ENCODE data around the gene IL17RA. TPM values are rescaled to one million over a fixed set of nuclear protein-coding genes. Genes with fewer than 3 reads are reported as not detected.

The IL17RA gene
- total and polyA plus RNA-seq, 2 of the 4 experiments (the other 2 are of a cell fraction): 5.2 to 15.3 TPM

GRCh38 chr22:17152971-17153370, 68.2 kb downstream of the IL17RA start:
- no TSS peak for BruUV-seq (replicated peaks)
- WGBS, 2 experiments (ENCODE audit: extremely low coverage in 2 of 2, insufficient read length in 1 of 2): 48% methylated on average over 3 of the region's 3 CpGs; no CpG with 5 or more reads in 1 of the 2 experiments
- Histone ChIP-seq H3K4me1 (ENCODE audit: control insufficient read depth, insufficient read depth, low read length) (peaks cover 2% of the 10 kb centered on the region; the same call in 1 of the 2 replicates), H2BK5ac (ENCODE audit: low read depth, low read length, poor library complexity, severe bottlenecking) (no peak overlapping the region), H4K5ac (ENCODE audit: low read depth, low read length) (no peak overlapping the region), H3K27ac (ENCODE audit: insufficient read depth, low read length) (no peak overlapping the region), H3K79me1 (ENCODE audit: low read depth in 1 of 2, low read length in 2 of 2) (peaks cover 21 to 40% of the 10 kb centered on the region in 2 experiments), H3K9me3 (ENCODE audit: control insufficient read depth, insufficient read depth, low read length) (no peaks in the 10 kb centered on the region), H4K8ac (ENCODE audit: low read depth in 2 of 2, low read length in 2 of 2) (no peak overlapping the region), H3K4ac (ENCODE audit: low read depth, low read length) (no peak overlapping the region), H3K4me3 (ENCODE audit: insufficient read depth, low read depth, low read length) (no peak overlapping the region), H4K20me1 (ENCODE audit: insufficient read depth, low read length) (peaks cover 27% of the 10 kb centered on the region), H3K4me2 (ENCODE audit: low read depth, low read length) (no peak overlapping the region), H3K9ac (ENCODE audit: low read depth, low read length) (no peak overlapping the region), H2BK20ac (ENCODE audit: low read depth, low read length) (no peak overlapping the region), H3K9me1 (ENCODE audit: insufficient read depth, low read length) (no peaks in the 10 kb centered on the region), H3K23ac (ENCODE audit: low read depth, low read length) (no peak overlapping the region), H3K36me3 (ENCODE audit: control insufficient read depth, insufficient read depth, low read length) (peaks cover 6% of the 10 kb centered on the region; the same call in 1 of the 2 replicates), H3K18ac (ENCODE audit: low read depth, low read length) (no peak overlapping the region), H3K14ac (replicated peaks; ENCODE audit: low read depth, low read length) (no peak overlapping the region), H2AFZ (replicated peaks; ENCODE audit: low read length, poor library complexity) (no peak overlapping the region), H2AK5ac (ENCODE audit: low read depth, low read length) (no peak overlapping the region), H2BK15ac (ENCODE audit: low read depth, low read length) (no peak overlapping the region), H2AK9ac (replicated peaks; ENCODE audit: low read depth, low read length, poor library complexity) (no peak overlapping the region), H3K27me3 (ENCODE audit: control insufficient read depth, insufficient read depth, low read length) (no peaks in the 10 kb centered on the region), H2BK120ac (ENCODE audit: low read depth, low read length) (no peak overlapping the region), H3K56ac (ENCODE audit: extremely low read depth, insufficient read depth, low read length) (no peak overlapping the region), H4K91ac (ENCODE audit: insufficient read depth, low read depth, low read length) (no peak overlapping the region)
- dilution Hi-C loops (cut with HindIII; ENCODE audit: low sequenced_read_pairs, unreplicated experiment): no loop called here
- POLR2A ChIA-PET (ENCODE audit: unreplicated experiment): no interaction called here
- CTCF ChIA-PET: interaction anchor here (0.6 kb wide), 1 partner anchor 214 kb away, joined by 3 read pairs; no protein-coding TSS in a partner anchor
- DNase-seq: no peak
- no peak for ATAC-seq (ENCODE audit: low read depth)
- in situ Hi-C loops (cut with MboI; ENCODE audit: low sequenced_read_pairs): loop anchor here (5.0 kb wide), 1 partner anchor 66 kb away; no protein-coding TSS in a partner anchor
- TF ChIP-seq USF2 (IDR thresholded peaks at IDR 0.05; ENCODE audit: low read depth, low read length) (no peak), CEBPB (IDR thresholded peaks at IDR 0.05; ENCODE audit: low read depth, low read length) (no peak), RCOR1 (IDR thresholded peaks at IDR 0.05; ENCODE audit: insufficient replicate concordance, low read length) (no peak), MAZ (IDR thresholded peaks at IDR 0.05; ENCODE audit: borderline replicate concordance, low read depth, low read length) (no peak), RFX5 (IDR thresholded peaks at IDR 0.05; ENCODE audit: low read depth, low read length) (no peak), CHD1 (IDR thresholded peaks at IDR 0.05; ENCODE audit: low read depth, low read length) (no peak), RAD21 (IDR thresholded peaks at IDR 0.05; ENCODE audit: low read length) (no peak), ELK1 (IDR thresholded peaks at IDR 0.05; ENCODE audit: borderline replicate concordance, low read depth, low read length) (no peak), NFE2L2 (IDR thresholded peaks at IDR 0.05; ENCODE audit: low read depth, low read length) (no peak), BHLHE40 (IDR thresholded peaks at IDR 0.05; ENCODE audit: low read depth, low read length) (no peak), MXI1 (IDR thresholded peaks at IDR 0.05; ENCODE audit: borderline replicate concordance, low read depth, low read length) (no peak), SMC3 (IDR thresholded peaks at IDR 0.05; ENCODE audit: low read depth, low read length) (no peak), CTCF (conservative IDR thresholded peaks at IDR 0.05; ENCODE audit: low read depth, low read length) (no peak), POLR2A (IDR thresholded peaks at IDR 0.05; ENCODE audit: low read depth, low read length) (no peak), MAFK (IDR thresholded peaks at IDR 0.05; ENCODE audit: low read depth, low read length) (no peak), FOS (IDR thresholded peaks at IDR 0.05; ENCODE audit: low read depth, low read length) (no peak)
- intact Hi-C loops (cut with micrococcal nuclease): no loop called here
